ENCODE data around the gene FKBP1A. TPM values are rescaled to one million over a fixed set of nuclear protein-coding genes. Genes with fewer than 3 reads are reported as not detected.

Gene FKBP1A
- total and polyA plus RNA-seq, 9 of the 15 experiments (the other 6 are each of a cell fraction or from before 2014, with no cell fraction given) = 48.8 to 502 (median 89.6) TPM

DNA sequence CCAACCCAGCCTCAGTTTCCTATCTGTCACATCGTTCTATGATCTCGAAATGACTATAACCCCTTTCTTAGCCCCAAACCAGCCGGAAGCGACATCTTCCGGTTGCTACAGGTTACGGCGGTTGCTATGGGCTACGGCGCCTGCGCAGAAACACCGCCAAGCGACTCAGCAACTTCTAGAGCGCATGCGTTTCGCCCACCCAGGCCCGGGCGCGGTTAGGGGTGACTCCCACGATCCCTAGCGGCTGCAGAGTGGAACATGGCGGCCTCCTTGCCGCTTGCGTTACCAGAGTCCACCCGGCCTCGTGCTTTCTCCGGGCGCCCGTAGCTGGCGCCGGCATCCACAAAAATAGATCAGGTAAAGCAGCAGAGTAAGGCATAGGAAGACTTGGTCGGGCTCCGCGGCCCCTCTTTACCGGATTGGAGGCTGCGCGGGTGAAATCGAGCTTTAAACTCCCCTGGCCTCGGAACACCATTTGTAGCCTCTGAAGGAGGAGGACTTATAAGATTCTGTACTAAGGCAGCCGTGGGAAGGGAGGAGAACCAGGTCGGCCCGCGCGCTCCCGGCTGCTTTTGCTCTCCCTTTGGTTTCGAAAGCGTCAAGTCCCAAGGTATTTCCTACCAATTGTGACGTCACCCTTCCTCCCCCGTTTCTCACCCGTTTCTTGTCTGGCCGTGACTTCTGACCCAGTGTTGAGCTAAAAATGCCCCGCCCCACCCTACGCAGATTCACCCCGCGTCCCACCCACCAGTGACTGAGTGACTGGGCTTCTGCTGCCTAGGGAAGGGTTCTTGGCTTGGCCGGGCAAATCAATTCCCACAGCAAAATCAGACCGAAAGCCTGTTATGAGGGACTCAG lies 67.5 kb downstream of the FKBP1A start (continued):
- TF ChIP-seq, protein P1, sequence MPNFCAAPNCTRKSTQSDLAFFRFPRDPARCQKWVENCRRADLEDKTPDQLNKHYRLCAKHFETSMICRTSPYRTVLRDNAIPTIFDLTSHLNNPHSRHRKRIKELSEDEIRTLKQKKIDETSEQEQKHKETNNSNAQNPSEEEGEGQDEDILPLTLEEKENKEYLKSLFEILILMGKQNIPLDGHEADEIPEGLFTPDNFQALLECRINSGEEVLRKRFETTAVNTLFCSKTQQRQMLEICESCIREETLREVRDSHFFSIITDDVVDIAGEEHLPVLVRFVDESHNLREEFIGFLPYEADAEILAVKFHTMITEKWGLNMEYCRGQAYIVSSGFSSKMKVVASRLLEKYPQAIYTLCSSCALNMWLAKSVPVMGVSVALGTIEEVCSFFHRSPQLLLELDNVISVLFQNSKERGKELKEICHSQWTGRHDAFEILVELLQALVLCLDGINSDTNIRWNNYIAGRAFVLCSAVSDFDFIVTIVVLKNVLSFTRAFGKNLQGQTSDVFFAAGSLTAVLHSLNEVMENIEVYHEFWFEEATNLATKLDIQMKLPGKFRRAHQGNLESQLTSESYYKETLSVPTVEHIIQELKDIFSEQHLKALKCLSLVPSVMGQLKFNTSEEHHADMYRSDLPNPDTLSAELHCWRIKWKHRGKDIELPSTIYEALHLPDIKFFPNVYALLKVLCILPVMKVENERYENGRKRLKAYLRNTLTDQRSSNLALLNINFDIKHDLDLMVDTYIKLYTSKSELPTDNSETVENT (CRISPR knock-in tag; IDR thresholded peaks at IDR 0.05) = no peak
- TF ChIP-seq, protein P2, sequence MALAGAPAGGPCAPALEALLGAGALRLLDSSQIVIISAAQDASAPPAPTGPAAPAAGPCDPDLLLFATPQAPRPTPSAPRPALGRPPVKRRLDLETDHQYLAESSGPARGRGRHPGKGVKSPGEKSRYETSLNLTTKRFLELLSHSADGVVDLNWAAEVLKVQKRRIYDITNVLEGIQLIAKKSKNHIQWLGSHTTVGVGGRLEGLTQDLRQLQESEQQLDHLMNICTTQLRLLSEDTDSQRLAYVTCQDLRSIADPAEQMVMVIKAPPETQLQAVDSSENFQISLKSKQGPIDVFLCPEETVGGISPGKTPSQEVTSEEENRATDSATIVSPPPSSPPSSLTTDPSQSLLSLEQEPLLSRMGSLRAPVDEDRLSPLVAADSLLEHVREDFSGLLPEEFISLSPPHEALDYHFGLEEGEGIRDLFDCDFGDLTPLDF (CRISPR knock-in tag; IDR thresholded peaks at IDR 0.05) = peak; percentile 65
- TF ChIP-seq TAF1 (IDR thresholded peaks at IDR 0.05; ENCODE audit: control insufficient read depth, extremely low read depth, insufficient read depth, low read length, severe bottlenecking) = peak; percentile 83
- TF ChIP-seq ELF1 (tag; IDR thresholded peaks at IDR 0.05) = peak; percentile 74; the same call in 1 of the 2 replicates
- TF ChIP-seq RBFOX2 (IDR thresholded peaks at IDR 0.05; ENCODE audit: low read depth, low read length) = peak; percentile 98
- TF ChIP-seq EHMT2 (IDR thresholded peaks at IDR 0.05) = no peak
- no peak for TF ChIP-seq XRCC4 (IDR thresholded peaks at IDR 0.05; ENCODE audit: extremely low read depth, insufficient read depth, insufficient read length)
- TF ChIP-seq, protein P3, sequence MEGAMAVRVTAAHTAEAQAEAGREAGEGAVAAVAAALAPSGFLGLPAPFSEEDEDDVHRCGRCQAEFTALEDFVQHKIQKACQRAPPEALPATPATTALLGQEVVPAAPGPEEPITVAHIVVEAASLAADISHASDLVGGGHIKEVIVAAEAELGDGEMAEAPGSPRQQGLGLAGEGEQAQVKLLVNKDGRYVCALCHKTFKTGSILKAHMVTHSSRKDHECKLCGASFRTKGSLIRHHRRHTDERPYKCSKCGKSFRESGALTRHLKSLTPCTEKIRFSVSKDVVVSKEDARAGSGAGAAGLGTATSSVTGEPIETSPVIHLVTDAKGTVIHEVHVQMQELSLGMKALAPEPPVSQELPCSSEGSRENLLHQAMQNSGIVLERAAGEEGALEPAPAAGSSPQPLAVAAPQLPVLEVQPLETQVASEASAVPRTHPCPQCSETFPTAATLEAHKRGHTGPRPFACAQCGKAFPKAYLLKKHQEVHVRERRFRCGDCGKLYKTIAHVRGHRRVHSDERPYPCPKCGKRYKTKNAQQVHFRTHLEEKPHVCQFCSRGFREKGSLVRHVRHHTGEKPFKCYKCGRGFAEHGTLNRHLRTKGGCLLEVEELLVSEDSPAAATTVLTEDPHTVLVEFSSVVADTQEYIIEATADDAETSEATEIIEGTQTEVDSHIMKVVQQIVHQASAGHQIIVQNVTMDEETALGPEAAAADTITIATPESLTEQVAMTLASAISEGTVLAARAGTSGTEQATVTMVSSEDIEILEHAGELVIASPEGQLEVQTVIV (CRISPR knock-in tag; IDR thresholded peaks at IDR 0.05; ENCODE audit: borderline replicate concordance) = no peak
- TF ChIP-seq, protein P4, sequence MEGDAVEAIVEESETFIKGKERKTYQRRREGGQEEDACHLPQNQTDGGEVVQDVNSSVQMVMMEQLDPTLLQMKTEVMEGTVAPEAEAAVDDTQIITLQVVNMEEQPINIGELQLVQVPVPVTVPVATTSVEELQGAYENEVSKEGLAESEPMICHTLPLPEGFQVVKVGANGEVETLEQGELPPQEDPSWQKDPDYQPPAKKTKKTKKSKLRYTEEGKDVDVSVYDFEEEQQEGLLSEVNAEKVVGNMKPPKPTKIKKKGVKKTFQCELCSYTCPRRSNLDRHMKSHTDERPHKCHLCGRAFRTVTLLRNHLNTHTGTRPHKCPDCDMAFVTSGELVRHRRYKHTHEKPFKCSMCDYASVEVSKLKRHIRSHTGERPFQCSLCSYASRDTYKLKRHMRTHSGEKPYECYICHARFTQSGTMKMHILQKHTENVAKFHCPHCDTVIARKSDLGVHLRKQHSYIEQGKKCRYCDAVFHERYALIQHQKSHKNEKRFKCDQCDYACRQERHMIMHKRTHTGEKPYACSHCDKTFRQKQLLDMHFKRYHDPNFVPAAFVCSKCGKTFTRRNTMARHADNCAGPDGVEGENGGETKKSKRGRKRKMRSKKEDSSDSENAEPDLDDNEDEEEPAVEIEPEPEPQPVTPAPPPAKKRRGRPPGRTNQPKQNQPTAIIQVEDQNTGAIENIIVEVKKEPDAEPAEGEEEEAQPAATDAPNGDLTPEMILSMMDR (IDR thresholded peaks at IDR 0.05 in 2 of 3, conservative IDR thresholded peaks at IDR 0.05 in 1 of 3; ENCODE audit: insufficient read depth in 2 of 3, low read depth in 1 of 3, low read length in 3 of 3) = no peak
- no peak for TF ChIP-seq ZFP1 (CRISPR knock-in tag; IDR thresholded peaks at IDR 0.05)
- TF ChIP-seq WHSC1 (IDR thresholded peaks at IDR 0.05; ENCODE audit: low read length) = no peak
- TF ChIP-seq TCFL5 (CRISPR knock-in tag; conservative IDR thresholded peaks at IDR 0.05) = no peak
- TF ChIP-seq POLR3A (IDR thresholded peaks at IDR 0.05; ENCODE audit: borderline replicate concordance, extremely low read depth, insufficient read depth, insufficient read length) = no peak
- no peak for TF ChIP-seq ZNF57 (CRISPR knock-in tag; IDR thresholded peaks at IDR 0.05)
- no peak for TF ChIP-seq SMAD3 (CRISPR knock-in tag; conservative IDR thresholded peaks at IDR 0.05)
- TF ChIP-seq, protein P5, sequence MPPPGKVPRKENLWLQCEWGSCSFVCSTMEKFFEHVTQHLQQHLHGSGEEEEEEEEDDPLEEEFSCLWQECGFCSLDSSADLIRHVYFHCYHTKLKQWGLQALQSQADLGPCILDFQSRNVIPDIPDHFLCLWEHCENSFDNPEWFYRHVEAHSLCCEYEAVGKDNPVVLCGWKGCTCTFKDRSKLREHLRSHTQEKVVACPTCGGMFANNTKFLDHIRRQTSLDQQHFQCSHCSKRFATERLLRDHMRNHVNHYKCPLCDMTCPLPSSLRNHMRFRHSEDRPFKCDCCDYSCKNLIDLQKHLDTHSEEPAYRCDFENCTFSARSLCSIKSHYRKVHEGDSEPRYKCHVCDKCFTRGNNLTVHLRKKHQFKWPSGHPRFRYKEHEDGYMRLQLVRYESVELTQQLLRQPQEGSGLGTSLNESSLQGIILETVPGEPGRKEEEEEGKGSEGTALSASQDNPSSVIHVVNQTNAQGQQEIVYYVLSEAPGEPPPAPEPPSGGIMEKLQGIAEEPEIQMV (tag; conservative IDR thresholded peaks at IDR 0.05; ENCODE audit: low read depth) = no peak

All from K562 (cell line).